HEK293 (cell line): ENCODE data around the gene PLEKHA5.

Source experiments
- CTCF ChIA-PET: fragments of 350-600 bp; formaldehyde crosslinking; extraction: SDS; loops from one replicate; lab custom pipeline; 2021; ENCODE audit warnings: antibody characterized with exemption; lab: Yijun Ruan, JAX
- POLR2A ChIA-PET: fragments of 300-600 bp; formaldehyde crosslinking; extraction: SDS; loops from one replicate; lab custom pipeline; 2020; ENCODE audit warnings: antibody characterized with exemption, inconsistent platforms; lab: Yijun Ruan, JAX
- H3K27ac ChIP-seq: fragments of 200-500 bp; sonication (Bioruptor generic); 2 replicates; pipeline ENCODE4 v1.5.1; 2014; ENCODE audit warnings: low read depth, low read length, control low read depth, inconsistent platforms; ENCODE audit errors: extremely low read depth
- H3K36me3 ChIP-seq, 2 experiments: fragments of 200-500 bp in 1 of 2; sonication (Bioruptor generic) in 1 of 2; 1 replicate in 1 of 2; 2 replicates in 1 of 2; pipeline ENCODE4 v1.5.1; 2014 to 2017; ENCODE audit warnings: inconsistent platforms in 2 of 2, low read length in 2 of 2; ENCODE audit not compliant: control insufficient read depth in 2 of 2, insufficient read depth in 1 of 2
- H3K4me1 ChIP-seq: fragments of 200-500 bp; sonication (Bioruptor generic); 2 replicates; pipeline ENCODE4 v1.5.1; 2014; ENCODE audit warnings: mild to moderate bottlenecking, low read length, inconsistent platforms; ENCODE audit not compliant: control insufficient read depth, insufficient read depth
- H3K4me3 ChIP-seq: 2 replicates; pipeline ENCODE4 v1.5.1; 2011; ENCODE audit warnings: low read depth, mild to moderate bottlenecking, control low read depth, low read length, moderate library complexity
- H3K9me3 ChIP-seq: fragments of 200-500 bp; sonication (Bioruptor generic); 2 replicates; pipeline ENCODE4 v1.5.1; 2014; ENCODE audit warnings: low read depth, low read length, inconsistent platforms; ENCODE audit not compliant: control insufficient read depth, insufficient read depth
- AEBP2 ChIP-seq: fragments of 450-650 bp; formaldehyde crosslinking; IDR thresholded peaks from 2 replicates; pipeline ENCODE4 v1.5.1; 2016; ENCODE audit warnings: missing biosample characterization, missing genetic modification characterization, borderline replicate concordance
- ATF2 ChIP-seq: fragments of 450-650 bp; formaldehyde crosslinking; IDR thresholded peaks from 2 replicates; pipeline ENCODE4 v1.5.1; 2016; ENCODE audit warnings: missing biosample characterization, missing genetic modification characterization, low read depth
- BCL11B ChIP-seq: fragments of 450-650 bp; formaldehyde crosslinking; IDR thresholded peaks from 2 replicates; pipeline ENCODE4 v1.5.1; 2016; ENCODE audit warnings: low read depth, missing biosample characterization, missing genetic modification characterization
- GLI2 ChIP-seq: fragments of 450-650 bp; formaldehyde crosslinking; IDR thresholded peaks from 2 replicates; pipeline ENCODE4; 2017; ENCODE audit warnings: missing biosample characterization, missing genetic modification characterization, low read depth, borderline replicate concordance
- REST ChIP-seq: fragments of 450-650 bp; formaldehyde crosslinking; IDR thresholded peaks from 2 replicates; pipeline ENCODE4 v1.5.1; 2016; ENCODE audit warnings: missing biosample characterization, missing genetic modification characterization
- SETDB1 ChIP-seq: IDR thresholded peaks from one replicate; pipeline ENCODE4 v1.6.1; 2017; ENCODE audit warnings: mild to moderate bottlenecking, low read length, moderate library complexity, mixed read lengths; ENCODE audit not compliant: insufficient read length
- ZFP37 ChIP-seq: fragments of 450-650 bp; formaldehyde crosslinking; IDR thresholded peaks from 2 replicates; pipeline ENCODE4 v1.5.1; 2016; ENCODE audit warnings: missing biosample characterization, missing genetic modification characterization
- ZNF146 ChIP-seq: fragments of 450-650 bp; formaldehyde crosslinking; IDR thresholded peaks from 2 replicates; pipeline ENCODE4 v1.5.1; 2016; ENCODE audit warnings: missing biosample characterization, missing genetic modification characterization
- ZNF155 ChIP-seq: fragments of 450-650 bp; formaldehyde crosslinking; IDR thresholded peaks from 2 replicates; pipeline ENCODE4 v1.5.1; 2016; ENCODE audit warnings: missing biosample characterization, missing genetic modification characterization
- ZNF174 ChIP-seq: fragments of 450-650 bp; formaldehyde crosslinking; IDR thresholded peaks from 2 replicates; pipeline ENCODE4 v1.5.0; 2017; ENCODE audit warnings: missing biosample characterization, mild to moderate bottlenecking, missing genetic modification characterization
- ZNF302 ChIP-seq: fragments of 450-650 bp; formaldehyde crosslinking; IDR thresholded peaks from 2 replicates; pipeline ENCODE4 v1.5.1; 2016; ENCODE audit warnings: missing biosample characterization, missing genetic modification characterization, low read depth
- ZNF350 ChIP-seq: fragments of 450-650 bp; formaldehyde crosslinking; IDR thresholded peaks from 2 replicates; pipeline ENCODE4 v1.5.0; 2017; ENCODE audit warnings: missing biosample characterization, mild to moderate bottlenecking, missing genetic modification characterization
- ZNF391 ChIP-seq: fragments of 450-650 bp; formaldehyde crosslinking; IDR thresholded peaks from 2 replicates; pipeline ENCODE4 v1.5.1; 2016; ENCODE audit warnings: low read depth, missing biosample characterization, missing genetic modification characterization, borderline replicate concordance
- ZNF510 ChIP-seq: fragments of 450-650 bp; formaldehyde crosslinking; IDR thresholded peaks from 2 replicates; pipeline ENCODE4 v1.5.1; 2018; ENCODE audit warnings: mild to moderate bottlenecking, missing genetic modification characterization, missing biosample characterization; ENCODE audit not compliant: insufficient replicate concordance
- ZNF610 ChIP-seq: fragments of 450-650 bp; formaldehyde crosslinking; IDR thresholded peaks from 2 replicates; pipeline ENCODE4 v1.5.1; 2016; ENCODE audit warnings: missing biosample characterization, missing genetic modification characterization, borderline replicate concordance
- ZNF658 ChIP-seq: fragments of 450-650 bp; formaldehyde crosslinking; IDR thresholded peaks from 2 replicates; pipeline ENCODE4; 2016; ENCODE audit warnings: missing biosample characterization, missing genetic modification characterization
- ZNF785 ChIP-seq: fragments of 450-650 bp; formaldehyde crosslinking; IDR thresholded peaks from 2 replicates; pipeline ENCODE4 v1.5.1; 2016; ENCODE audit warnings: missing biosample characterization, missing genetic modification characterization
- ZNF792 ChIP-seq: fragments of 450-650 bp; formaldehyde crosslinking; IDR thresholded peaks from 2 replicates; pipeline ENCODE4 v1.5.1; 2016; ENCODE audit warnings: missing biosample characterization, missing genetic modification characterization

PLEKHA5 gene

GRCh38 chr12:19298836-19299605 is 169.5 kb downstream of the PLEKHA5 start:
- POLR2A ChIA-PET: no interaction called here
- TF ChIP-seq AEBP2 (no peak), ZNF146 (no peak), ZNF610 (tag by site-specific recombination) (no peak), BCL11B (no peak)
- Histone ChIP-seq H3K36me3 (peaks cover 4% of the 10 kb centered on the region in 2 experiments; a peak in 2 of 3 replicates), H3K9me3 (no peaks in the 10 kb centered on the region), H3K4me3 (no peak overlapping the region), H3K4me1 (no peaks in the 10 kb centered on the region), H3K27ac (no peak overlapping the region)
- CTCF ChIA-PET: interaction anchor here (1.2 kb wide), 1 partner anchor 10 kb away, joined by 8 read pairs; no protein-coding TSS in a partner anchor

- TF ChIP-seq SETDB1 (no peak), ZNF792 (tag by site-specific recombination) (no peak), ZNF510 (no peak), ZNF174 (tag by site-specific recombination) (no peak), GLI2 (tag by site-specific recombination) (no peak), ZFP37 (no peak), ZNF391 (tag by site-specific recombination) (no peak), BCL11B (no peak), ZNF302 (tag by site-specific recombination) (no peak), ZNF155 (tag by site-specific recombination) (no peak), REST (tag by site-specific recombination) (no peak), ZNF785 (no peak), ZNF658 (tag by site-specific recombination) (no peak), ATF2 (tag by site-specific recombination) (no peak), ZNF350 (tag by site-specific recombination) (no peak)
- ChIA-PET POLR2A (no interaction called here), CTCF (no interaction called here)
- Histone ChIP-seq H3K4me1 (no peaks in the 10 kb centered on the region), H3K36me3 (peaks cover 4% of the 10 kb centered on the region in 2 experiments; a peak in 2 of 3 replicates), H3K9me3 (no peaks in the 10 kb centered on the region), H3K4me3 (no peak overlapping the region), H3K27ac (no peak overlapping the region)
These were observed 170.2 kb downstream of the PLEKHA5 start for GRCh38 chr12:19299765-19300164.
